ENCODE measurements around the gene RHEBL1. TPM values are rescaled to one million over a fixed set of nuclear protein-coding genes. Genes with fewer than 3 reads are reported as not detected.

The RHEBL1 gene
- total RNA-seq, 1 experiment from 2014 or later, result 9.0 TPM

GRCh38 chr12:49039421-49040363, 30.1 kb downstream of the RHEBL1 start (continued):
- TF ChIP-seq HMGXB4 (CRISPR knock-in tag; IDR thresholded peaks at IDR 0.05), result no peak

GRCh38 chr12:49038291-49038955, 31.4 kb downstream of the RHEBL1 start:
- ChIA-PET CTCF (interaction anchor here (0.6 to 1.6 kb wide), 4 partner anchors 18 to 185 kb away, joined by 3 to 11 read pairs (median 6); no protein-coding TSS in a partner anchor), POLR2A (no interaction called here)
- Mint-ChIP-seq H3K4me1 (no peaks in the 10 kb centered on the region), H3K27me3 (ENCODE audit: low read depth) (no peaks in the 10 kb centered on the region), H3K4me3 (no peak overlapping the region), H3K27ac (no peak overlapping the region), H3K36me3 (peaks cover 68% of the 10 kb centered on the region), H3K9me3 (no peaks in the 10 kb centered on the region)
- no peak for ATAC-seq
- TF ChIP-seq USF1 (CRISPR knock-in tag; IDR thresholded peaks at IDR 0.05) (no peak), JUN (CRISPR knock-in tag; IDR thresholded peaks at IDR 0.05) (no peak), E2F1 (CRISPR knock-in tag; IDR thresholded peaks at IDR 0.05) (no peak), ZNF138 (CRISPR knock-in tag; conservative IDR thresholded peaks at IDR 0.05) (no peak), SMAD3 (CRISPR knock-in tag; IDR thresholded peaks at IDR 0.05; ENCODE audit: borderline replicate concordance) (no peak), GABPB1 (CRISPR knock-in tag; IDR thresholded peaks at IDR 0.05) (no peak), TP53 (CRISPR knock-in tag; IDR thresholded peaks at IDR 0.05) (no peak), AFF4 (CRISPR knock-in tag; IDR thresholded peaks at IDR 0.05; ENCODE audit: borderline replicate concordance) (no peak), CREB1 (CRISPR knock-in tag; IDR thresholded peaks at IDR 0.05) (no peak), ZNF532 (CRISPR knock-in tag; IDR thresholded peaks at IDR 0.05; ENCODE audit: borderline replicate concordance) (no peak), ZNF121 (CRISPR knock-in tag; IDR thresholded peaks at IDR 0.05) (no peak), TCF7 (CRISPR knock-in tag; IDR thresholded peaks at IDR 0.05; ENCODE audit: low read depth) (no peak), PRRX2 (CRISPR knock-in tag; IDR thresholded peaks at IDR 0.05) (no peak), KAT7 (CRISPR knock-in tag; IDR thresholded peaks at IDR 0.05; ENCODE audit: borderline replicate concordance) (no peak), USF2 (CRISPR knock-in tag; IDR thresholded peaks at IDR 0.05) (no peak), CBFB (CRISPR knock-in tag; IDR thresholded peaks at IDR 0.05; ENCODE audit: low read depth) (no peak), SP1 (CRISPR knock-in tag; conservative IDR thresholded peaks at IDR 0.05) (no peak), ATF2 (CRISPR knock-in tag; IDR thresholded peaks at IDR 0.05; ENCODE audit: borderline replicate concordance, low read depth) (no peak), ESRRA (CRISPR knock-in tag; IDR thresholded peaks at IDR 0.05; ENCODE audit: borderline replicate concordance) (no peak)
- no peak for DNase-seq (ENCODE audit: low spot score)
